ENCODE measurements around the gene HIPK2.

HIPK2 gene

GRCh38 chr7:139741789-139742344 lies 35.9 kb downstream of the HIPK2 start:
- in situ Hi-C loops (cut with MboI; ENCODE audit: low sequenced_read_pairs, unreplicated experiment) = no loop called here
- TF ChIP-seq, protein P1, sequence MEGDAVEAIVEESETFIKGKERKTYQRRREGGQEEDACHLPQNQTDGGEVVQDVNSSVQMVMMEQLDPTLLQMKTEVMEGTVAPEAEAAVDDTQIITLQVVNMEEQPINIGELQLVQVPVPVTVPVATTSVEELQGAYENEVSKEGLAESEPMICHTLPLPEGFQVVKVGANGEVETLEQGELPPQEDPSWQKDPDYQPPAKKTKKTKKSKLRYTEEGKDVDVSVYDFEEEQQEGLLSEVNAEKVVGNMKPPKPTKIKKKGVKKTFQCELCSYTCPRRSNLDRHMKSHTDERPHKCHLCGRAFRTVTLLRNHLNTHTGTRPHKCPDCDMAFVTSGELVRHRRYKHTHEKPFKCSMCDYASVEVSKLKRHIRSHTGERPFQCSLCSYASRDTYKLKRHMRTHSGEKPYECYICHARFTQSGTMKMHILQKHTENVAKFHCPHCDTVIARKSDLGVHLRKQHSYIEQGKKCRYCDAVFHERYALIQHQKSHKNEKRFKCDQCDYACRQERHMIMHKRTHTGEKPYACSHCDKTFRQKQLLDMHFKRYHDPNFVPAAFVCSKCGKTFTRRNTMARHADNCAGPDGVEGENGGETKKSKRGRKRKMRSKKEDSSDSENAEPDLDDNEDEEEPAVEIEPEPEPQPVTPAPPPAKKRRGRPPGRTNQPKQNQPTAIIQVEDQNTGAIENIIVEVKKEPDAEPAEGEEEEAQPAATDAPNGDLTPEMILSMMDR (IDR thresholded peaks at IDR 0.05; ENCODE audit: borderline replicate concordance, control extremely low read depth, extremely low read depth, insufficient read depth, missing control alignments) = no peak
- no peak for DNase-seq (ENCODE audit: low spot score)

- no peak for DNase-seq (ENCODE audit: low spot score)
- TF ChIP-seq, protein P1 (IDR thresholded peaks at IDR 0.05; ENCODE audit: borderline replicate concordance, control extremely low read depth, extremely low read depth, insufficient read depth, missing control alignments) = no peak
- in situ Hi-C loops (cut with MboI; ENCODE audit: low sequenced_read_pairs, unreplicated experiment) = no loop called here
Measured at GRCh38 chr7:139741239-139741638, 36.6 kb downstream of the HIPK2 start.

GRCh38 chr7:139739863-139740597 lies 37.8 kb downstream of the HIPK2 start:
- in situ Hi-C loops (cut with MboI; ENCODE audit: low sequenced_read_pairs, unreplicated experiment) = no loop called here
- no peak for DNase-seq (ENCODE audit: low spot score)

GRCh38 chr7:139738772-139739171 lies 39.0 kb downstream of the HIPK2 start:
- in situ Hi-C loops (cut with MboI; ENCODE audit: low sequenced_read_pairs, unreplicated experiment) = no loop called here
- no peak for DNase-seq (ENCODE audit: low spot score)
- TF ChIP-seq, protein P1 (IDR thresholded peaks at IDR 0.05; ENCODE audit: borderline replicate concordance, control extremely low read depth, extremely low read depth, insufficient read depth, missing control alignments) = no peak

More at GRCh38 chr7:139739863-139740597, 37.8 kb downstream of the HIPK2 start:
- TF ChIP-seq, protein P1 (IDR thresholded peaks at IDR 0.05; ENCODE audit: borderline replicate concordance, control extremely low read depth, extremely low read depth, insufficient read depth, missing control alignments) = no peak

- in situ Hi-C loops (cut with MboI; ENCODE audit: low sequenced_read_pairs, unreplicated experiment) = no loop called here
- DNase-seq (ENCODE audit: low spot score) = no peak
- TF ChIP-seq, protein P1 (IDR thresholded peaks at IDR 0.05; ENCODE audit: borderline replicate concordance, control extremely low read depth, extremely low read depth, insufficient read depth, missing control alignments) = no peak
Measured at GRCh38 chr7:139738101-139738489, 39.7 kb downstream of the HIPK2 start.

DNA sequence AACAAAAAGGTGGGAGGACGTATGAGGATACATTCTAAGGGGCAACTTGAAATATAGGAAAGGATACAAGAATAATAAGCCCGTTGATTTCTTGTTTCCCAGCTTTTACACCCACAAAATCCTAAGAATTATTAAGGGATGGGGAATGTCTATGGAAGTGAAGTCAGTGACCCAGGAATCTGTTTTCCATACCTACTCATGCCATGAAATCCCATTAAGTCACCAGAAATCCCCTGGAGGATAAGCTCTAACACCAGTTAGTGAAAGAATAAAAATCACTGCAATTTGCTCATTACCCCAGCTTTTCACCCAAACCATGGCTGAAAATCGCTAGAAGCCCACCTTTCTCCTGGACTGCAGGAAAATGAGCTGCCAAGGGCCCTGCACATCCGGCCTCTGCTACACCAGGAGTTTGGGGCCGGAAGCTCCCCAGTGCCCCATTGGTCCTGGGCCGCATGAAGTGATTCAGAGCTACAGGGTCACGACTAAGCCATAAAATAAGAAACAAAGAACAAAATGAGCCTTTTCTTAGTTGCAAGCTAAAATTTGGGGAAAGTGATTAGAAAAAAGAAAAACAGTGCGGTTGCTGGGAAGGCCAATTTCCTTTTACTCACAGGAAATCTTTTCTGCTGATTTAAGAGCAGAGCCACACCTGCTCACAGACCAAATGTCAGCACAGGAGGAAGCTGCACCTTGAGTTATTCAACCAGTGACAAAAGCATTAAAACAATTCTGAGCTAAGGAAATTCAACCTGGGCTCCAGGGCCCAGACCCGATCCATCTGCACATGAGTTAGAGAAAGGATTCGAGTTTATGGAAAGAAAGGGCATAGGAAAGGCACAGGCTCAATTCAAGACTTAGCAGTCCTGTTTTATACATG lies 40.3 kb downstream of the HIPK2 start:
- DNase-seq (ENCODE audit: low spot score) = no peak
- TF ChIP-seq, protein P1 (IDR thresholded peaks at IDR 0.05; ENCODE audit: borderline replicate concordance, control extremely low read depth, extremely low read depth, insufficient read depth, missing control alignments) = no peak
- in situ Hi-C loops (cut with MboI; ENCODE audit: low sequenced_read_pairs, unreplicated experiment) = no loop called here
